ENCODE data around the gene PTPN22.

PTPN22 gene

DNA sequence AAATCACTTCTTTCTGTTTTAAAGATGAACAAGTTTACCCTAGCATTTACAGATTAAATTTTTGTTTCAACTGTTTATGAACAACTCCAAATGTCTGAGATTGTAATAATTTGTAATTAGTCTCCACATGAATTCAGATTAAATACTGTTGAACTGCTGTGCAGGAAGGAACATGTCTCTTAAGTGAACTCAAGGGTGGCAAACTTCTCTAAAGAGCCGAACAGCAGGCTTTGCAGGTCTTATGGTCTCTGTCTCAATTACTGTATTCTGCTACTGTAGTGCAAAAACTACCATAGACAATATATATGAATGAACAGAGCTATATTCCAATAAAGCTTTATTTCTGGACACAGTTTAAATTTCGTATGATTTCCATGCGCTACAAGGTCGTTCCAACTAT is 65.9 kb downstream of the PTPN22 start:
- H3K27me3 ChIP-seq (ENCODE audit: insufficient read depth, low read length, poor library complexity, severe bottlenecking): no peaks in the 10 kb centered on the region
- peak overlapping the region; percentile 48 for H3K4me3 ChIP-seq (ENCODE audit: low read length, poor library complexity, severe bottlenecking)
- no peak overlapping the region for H2AFZ ChIP-seq (ENCODE audit: low read length)
- H3K79me2 ChIP-seq (ENCODE audit: insufficient read depth, low read length): peaks cover 100% of the 10 kb centered on the region
- H4K20me1 ChIP-seq (ENCODE audit: insufficient read depth, low read length, poor library complexity, severe bottlenecking): peaks cover 95% of the 10 kb centered on the region
- peak overlapping the region; percentile 73 for H3K4me2 ChIP-seq (ENCODE audit: low read depth, low read length, poor library complexity, severe bottlenecking)
- no peaks in the 10 kb centered on the region for H3K9me3 ChIP-seq (ENCODE audit: insufficient read depth, low read depth, low read length)
- H3K36me3 ChIP-seq (ENCODE audit: insufficient read depth, low read length): no peaks in the 10 kb centered on the region; the same call in 1 of the 2 replicates
- peak overlapping the region; percentile 15 for H3K9ac ChIP-seq (ENCODE audit: low read depth, low read length, poor library complexity, severe bottlenecking)
- H3K4me1 ChIP-seq (ENCODE audit: insufficient read depth, low read length, poor library complexity, severe bottlenecking): peaks cover 65% of the 10 kb centered on the region
- no peaks in the 10 kb centered on the region for H3F3A ChIP-seq (ENCODE audit: low read depth)
- H3K9me2 ChIP-seq (replicated peaks; ENCODE audit: low read depth, low read length): no peaks in the 10 kb centered on the region
- TF ChIP-seq, protein P1, sequence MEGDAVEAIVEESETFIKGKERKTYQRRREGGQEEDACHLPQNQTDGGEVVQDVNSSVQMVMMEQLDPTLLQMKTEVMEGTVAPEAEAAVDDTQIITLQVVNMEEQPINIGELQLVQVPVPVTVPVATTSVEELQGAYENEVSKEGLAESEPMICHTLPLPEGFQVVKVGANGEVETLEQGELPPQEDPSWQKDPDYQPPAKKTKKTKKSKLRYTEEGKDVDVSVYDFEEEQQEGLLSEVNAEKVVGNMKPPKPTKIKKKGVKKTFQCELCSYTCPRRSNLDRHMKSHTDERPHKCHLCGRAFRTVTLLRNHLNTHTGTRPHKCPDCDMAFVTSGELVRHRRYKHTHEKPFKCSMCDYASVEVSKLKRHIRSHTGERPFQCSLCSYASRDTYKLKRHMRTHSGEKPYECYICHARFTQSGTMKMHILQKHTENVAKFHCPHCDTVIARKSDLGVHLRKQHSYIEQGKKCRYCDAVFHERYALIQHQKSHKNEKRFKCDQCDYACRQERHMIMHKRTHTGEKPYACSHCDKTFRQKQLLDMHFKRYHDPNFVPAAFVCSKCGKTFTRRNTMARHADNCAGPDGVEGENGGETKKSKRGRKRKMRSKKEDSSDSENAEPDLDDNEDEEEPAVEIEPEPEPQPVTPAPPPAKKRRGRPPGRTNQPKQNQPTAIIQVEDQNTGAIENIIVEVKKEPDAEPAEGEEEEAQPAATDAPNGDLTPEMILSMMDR (conservative IDR thresholded peaks at IDR 0.05; ENCODE audit: low read length): no peak
- no peak for TF ChIP-seq EZH2phosphoT487 (IDR thresholded peaks at IDR 0.05; ENCODE audit: borderline replicate concordance)

DNA sequence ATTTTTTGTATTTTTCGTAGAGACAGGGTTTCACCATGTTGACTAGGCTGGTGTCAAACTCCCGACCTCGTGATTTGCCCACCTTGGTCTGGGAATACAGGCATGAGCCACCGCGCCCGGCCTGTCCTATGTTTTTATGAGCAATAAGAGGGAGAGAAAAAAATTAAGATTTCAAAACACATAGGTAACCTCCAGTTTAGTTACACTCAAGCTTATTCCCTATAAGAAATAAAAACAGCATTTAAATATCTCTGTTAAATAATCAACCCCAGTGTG is 66.3 kb downstream of the PTPN22 start:
- H3K4me3 ChIP-seq (ENCODE audit: low read length, poor library complexity, severe bottlenecking): peak overlapping the region; percentile 48
- no peaks in the 10 kb centered on the region for H3K9me3 ChIP-seq (ENCODE audit: insufficient read depth, low read depth, low read length)
- peaks cover 95% of the 10 kb centered on the region for H4K20me1 ChIP-seq (ENCODE audit: insufficient read depth, low read length, poor library complexity, severe bottlenecking)
- peak overlapping the region; percentile 73 for H3K4me2 ChIP-seq (ENCODE audit: low read depth, low read length, poor library complexity, severe bottlenecking)
- H3K36me3 ChIP-seq (ENCODE audit: insufficient read depth, low read length): no peaks in the 10 kb centered on the region; the same call in 1 of the 2 replicates
- H3K9ac ChIP-seq (ENCODE audit: low read depth, low read length, poor library complexity, severe bottlenecking): no peak overlapping the region
- TF ChIP-seq, protein P1 (conservative IDR thresholded peaks at IDR 0.05; ENCODE audit: low read length): no peak
- TF ChIP-seq EZH2phosphoT487 (IDR thresholded peaks at IDR 0.05; ENCODE audit: borderline replicate concordance): no peak
- H3K27me3 ChIP-seq (ENCODE audit: insufficient read depth, low read length, poor library complexity, severe bottlenecking): no peaks in the 10 kb centered on the region
- H3F3A ChIP-seq (ENCODE audit: low read depth): no peaks in the 10 kb centered on the region
- H3K9me2 ChIP-seq (replicated peaks; ENCODE audit: low read depth, low read length): no peaks in the 10 kb centered on the region
- peaks cover 100% of the 10 kb centered on the region for H3K79me2 ChIP-seq (ENCODE audit: insufficient read depth, low read length)
- peaks cover 64% of the 10 kb centered on the region for H3K4me1 ChIP-seq (ENCODE audit: insufficient read depth, low read length, poor library complexity, severe bottlenecking)
- H2AFZ ChIP-seq (ENCODE audit: low read length): no peak overlapping the region

DNA sequence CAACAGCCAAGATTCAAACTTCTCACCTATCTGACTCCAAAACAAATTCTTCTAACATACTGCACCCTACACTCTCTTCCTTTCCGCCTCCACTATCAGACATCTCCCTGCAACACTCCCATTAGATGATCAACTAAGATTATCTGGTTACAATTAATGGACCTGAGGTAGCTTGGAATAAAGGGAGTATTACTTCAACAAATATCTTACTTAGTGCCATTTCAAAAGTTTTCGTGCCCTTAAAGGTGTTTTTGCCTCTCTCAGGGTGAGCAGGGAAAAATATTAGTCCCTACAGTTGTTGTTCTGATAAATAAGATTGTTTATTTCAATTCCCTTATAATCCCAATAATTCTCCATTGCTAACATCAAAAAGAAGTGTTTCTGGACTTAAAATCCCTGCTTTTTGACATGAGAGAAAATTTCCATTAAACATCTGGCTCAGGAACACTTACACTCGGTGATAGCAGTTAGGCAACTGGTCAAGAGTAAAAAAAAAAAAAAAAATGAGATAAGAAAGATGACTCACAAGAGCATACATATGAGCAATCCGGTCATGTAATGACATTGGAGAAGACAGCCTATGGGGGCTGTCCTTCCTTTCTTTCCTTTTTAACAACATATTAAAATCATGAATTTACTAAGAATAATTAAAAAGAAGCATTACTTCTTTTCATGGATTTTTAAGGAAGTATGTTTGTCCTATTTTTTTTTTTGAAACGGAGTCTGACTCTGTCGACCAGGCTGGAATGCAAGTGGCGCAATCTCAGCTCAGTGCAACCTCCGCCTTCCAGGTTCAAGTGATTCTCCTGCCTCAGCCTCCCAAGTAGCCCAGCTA is 66.9 kb downstream of the PTPN22 start:
- Histone ChIP-seq H3K36me3 (ENCODE audit: insufficient read depth, low read length) (no peaks in the 10 kb centered on the region; the same call in 1 of the 2 replicates), H3K9me3 (ENCODE audit: insufficient read depth, low read depth, low read length) (no peaks in the 10 kb centered on the region), H3K4me2 (ENCODE audit: low read depth, low read length, poor library complexity, severe bottlenecking) (peak overlapping the region; percentile 73), H3K4me1 (ENCODE audit: insufficient read depth, low read length, poor library complexity, severe bottlenecking) (peaks cover 59% of the 10 kb centered on the region), H3F3A (ENCODE audit: low read depth) (no peaks in the 10 kb centered on the region), H3K9me2 (replicated peaks; ENCODE audit: low read depth, low read length) (no peaks in the 10 kb centered on the region), H3K79me2 (ENCODE audit: insufficient read depth, low read length) (peaks cover 100% of the 10 kb centered on the region), H3K4me3 (ENCODE audit: low read length, poor library complexity, severe bottlenecking) (peak overlapping the region; percentile 53), H4K20me1 (ENCODE audit: insufficient read depth, low read length, poor library complexity, severe bottlenecking) (peaks cover 95% of the 10 kb centered on the region), H3K27me3 (ENCODE audit: insufficient read depth, low read length, poor library complexity, severe bottlenecking) (no peaks in the 10 kb centered on the region), H2AFZ (ENCODE audit: low read length) (no peak overlapping the region), H3K9ac (ENCODE audit: low read depth, low read length, poor library complexity, severe bottlenecking) (peak overlapping the region; percentile 14)
- no peak for TF ChIP-seq EZH2phosphoT487 (IDR thresholded peaks at IDR 0.05; ENCODE audit: borderline replicate concordance)
- TF ChIP-seq, protein P1 (conservative IDR thresholded peaks at IDR 0.05; ENCODE audit: low read length): no peak
